ENCODE results near the gene PTPA.
"Not testable (repeated sequence)": the region's sequence is repeated elsewhere in the genome, so short reads cannot be mapped to it uniquely, and the experiment has no call there.

Gene PTPA

DNA sequence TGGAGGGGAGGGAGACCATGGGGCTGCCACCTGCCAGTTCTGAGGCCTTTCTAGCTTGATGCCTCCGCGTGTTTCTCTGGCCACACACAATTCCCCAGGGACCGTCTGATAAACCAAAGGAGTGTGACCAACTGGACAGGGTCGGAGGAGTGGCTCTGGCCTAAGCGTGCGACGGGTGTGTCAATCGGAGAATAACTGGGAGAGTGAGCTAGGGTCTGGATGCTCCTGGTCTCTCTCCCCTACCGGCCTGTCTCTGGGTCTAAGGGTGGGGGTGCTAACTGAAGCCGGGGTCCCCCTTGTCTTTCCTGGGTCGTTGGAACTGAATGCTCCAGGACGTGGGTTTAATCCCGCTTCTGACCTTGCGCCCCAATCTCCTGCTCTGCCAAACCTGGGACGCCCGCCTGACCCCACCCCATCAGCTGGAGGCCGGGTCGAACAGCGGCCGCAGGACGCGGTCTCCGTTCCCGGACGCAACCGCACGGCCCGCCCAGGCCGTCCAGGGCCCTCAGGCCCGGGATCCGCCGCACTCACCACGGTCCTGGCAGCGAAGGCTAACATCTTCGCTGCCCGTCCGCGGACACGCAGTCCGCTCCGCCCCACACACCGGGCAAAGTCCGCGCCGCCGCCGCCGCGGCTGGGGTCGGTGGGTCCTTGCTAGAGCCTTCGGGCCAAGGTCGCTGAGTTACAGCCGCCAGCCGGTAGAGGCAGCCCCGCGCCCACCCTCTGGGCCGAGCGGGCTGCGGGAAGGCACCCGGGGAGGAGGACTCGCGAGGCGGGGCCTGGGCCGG, 1.1 kb upstream of the PTPA start:
- no peak for FAIRE-seq

DNA sequence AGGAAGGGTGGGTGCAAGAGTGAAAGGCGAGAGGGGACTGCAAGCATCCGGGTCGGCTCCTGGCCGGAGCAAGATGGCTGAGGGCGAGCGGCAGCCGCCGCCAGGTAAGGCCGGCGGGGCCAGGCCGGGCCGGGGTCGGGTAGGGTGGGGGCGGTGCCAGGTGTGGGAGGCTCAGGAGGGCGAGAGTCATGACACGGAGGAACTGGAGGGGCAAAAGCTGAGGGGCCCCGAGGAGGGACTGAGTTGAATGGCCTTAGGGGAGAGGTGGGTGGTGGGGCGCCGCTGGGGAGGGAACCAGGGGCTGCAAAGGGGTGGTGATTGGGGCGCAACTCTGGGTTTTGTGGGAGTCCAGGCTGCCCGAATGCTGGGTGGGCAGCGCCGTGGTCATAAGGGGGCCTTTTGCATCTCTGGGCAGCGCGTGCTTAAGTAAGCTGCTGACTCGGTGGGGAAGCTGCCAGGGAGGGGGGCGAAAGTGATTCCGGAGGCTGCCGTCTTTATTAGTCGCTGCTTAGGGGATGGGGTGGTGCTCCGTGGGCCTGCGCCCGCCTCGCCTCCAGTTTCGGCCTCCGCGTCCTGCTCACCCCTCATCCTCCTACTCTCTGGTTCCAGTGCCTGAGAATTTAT, 425 bp downstream of the PTPA start:
- no peak for FAIRE-seq

DNA sequence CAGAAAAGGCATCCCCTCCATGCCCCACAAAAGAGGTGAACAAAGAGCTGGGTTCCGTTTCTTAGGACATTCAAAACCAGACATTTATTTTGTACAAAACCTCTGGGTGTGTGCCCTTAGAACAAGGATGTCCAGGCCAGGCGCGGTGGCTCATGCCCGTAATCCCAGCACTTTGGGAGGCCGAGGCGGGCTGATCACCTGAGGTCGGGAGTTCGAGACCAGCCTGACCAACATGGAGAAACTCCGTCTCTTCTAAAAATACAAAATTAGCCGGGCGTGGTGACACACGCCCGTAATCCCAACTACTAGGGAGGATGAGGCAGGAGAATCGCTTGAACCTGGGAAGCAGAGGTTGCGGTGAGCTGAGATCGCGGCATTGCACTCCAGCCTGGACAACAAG, 1.3 kb downstream of the PTPA start:
- not testable (repeated sequence) for FAIRE-seq

DNA sequence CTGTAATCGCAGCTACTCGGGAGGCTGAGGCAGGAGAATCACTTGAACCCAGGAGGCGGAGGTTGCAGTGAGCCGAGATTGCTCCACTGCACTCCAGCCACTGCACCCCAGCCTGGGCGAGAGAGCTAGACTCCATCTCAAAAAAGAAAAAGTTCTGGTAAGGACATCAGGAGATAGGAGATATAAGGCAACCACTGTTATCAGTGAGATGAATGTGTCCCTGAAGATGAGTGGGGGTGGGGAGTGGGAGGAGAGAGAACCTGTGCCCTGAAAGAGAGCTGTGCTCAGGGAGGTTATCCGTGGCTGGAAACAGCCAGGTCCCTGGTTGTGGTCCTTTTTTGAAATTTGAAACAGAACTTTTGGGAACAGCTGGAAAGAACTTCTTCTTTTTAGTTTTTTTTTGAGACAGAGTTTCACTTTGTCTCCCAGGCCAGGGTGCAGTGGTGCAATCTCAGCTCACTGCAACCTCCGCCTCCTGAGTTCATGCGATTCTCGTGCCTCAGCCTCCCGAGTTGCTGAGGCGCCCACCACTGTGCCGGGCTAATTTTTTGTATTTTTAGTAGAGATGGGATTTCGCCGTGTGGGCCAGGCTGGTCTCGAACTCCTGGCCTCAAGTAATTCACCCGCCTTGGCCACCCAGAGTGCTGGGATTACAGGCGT, 2.6 kb downstream of the PTPA start:
- no peak for FAIRE-seq

DNA sequence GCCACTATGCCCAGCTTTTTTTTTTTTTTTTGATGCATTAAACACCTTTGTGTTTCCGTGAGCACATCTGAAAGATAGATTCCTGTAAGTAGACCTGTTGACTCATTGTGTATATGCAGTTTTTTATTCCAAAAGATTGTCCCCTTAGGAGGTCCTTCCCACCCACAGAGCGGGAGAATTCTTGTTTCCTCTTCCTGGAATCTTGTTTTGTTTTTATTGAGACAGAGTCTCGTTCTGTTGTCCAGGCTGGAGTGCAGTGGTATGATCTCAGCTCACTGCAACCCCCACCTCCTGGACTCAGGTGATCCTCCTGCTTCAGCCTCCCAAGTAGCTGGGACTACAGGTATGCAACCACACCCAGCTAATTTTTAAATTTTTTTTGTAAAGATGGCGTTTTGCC, 7.6 kb downstream of the PTPA start:
- no peak for FAIRE-seq

DNA sequence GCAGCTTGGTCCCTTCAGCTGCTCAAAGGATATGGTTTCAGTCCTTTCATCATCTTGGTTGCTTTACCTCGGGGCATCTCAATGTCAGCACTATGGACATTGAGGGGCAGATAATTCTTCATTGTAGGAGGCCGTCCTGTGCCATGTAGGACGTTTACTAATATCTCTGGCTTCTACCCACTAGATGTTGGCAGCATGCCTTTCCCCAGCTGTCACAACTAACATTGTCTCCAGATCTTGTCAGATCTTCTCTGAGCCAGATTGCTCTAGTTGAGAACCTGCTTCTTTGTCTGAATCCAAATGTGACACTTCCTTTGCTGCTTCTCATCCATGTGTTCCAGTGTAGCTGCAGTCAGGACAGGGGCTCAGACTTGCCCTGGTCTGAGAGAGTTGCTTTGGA, 10.3 kb downstream of the PTPA start:
- FAIRE-seq, result no peak

DNA sequence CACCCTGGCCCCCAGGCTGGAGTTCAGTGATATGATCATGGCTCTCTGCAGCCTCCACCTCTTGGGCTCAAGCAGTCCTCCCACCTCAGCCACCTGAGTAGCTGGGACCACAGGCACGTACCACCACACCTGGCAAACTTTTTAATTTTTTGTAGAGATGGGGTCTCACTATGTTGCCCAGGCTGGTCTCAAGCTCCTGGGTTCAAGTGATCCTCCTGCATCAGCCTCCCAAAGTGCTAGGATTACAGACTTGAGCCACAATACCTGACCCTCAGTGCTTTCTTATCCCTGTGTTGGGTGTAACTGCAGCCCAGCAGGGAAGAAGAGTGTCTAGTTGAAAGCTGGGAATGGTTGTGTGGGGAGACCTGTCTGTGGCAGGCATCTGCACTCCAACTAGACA, 10.9 kb downstream of the PTPA start:
- FAIRE-seq, result no peak

DNA sequence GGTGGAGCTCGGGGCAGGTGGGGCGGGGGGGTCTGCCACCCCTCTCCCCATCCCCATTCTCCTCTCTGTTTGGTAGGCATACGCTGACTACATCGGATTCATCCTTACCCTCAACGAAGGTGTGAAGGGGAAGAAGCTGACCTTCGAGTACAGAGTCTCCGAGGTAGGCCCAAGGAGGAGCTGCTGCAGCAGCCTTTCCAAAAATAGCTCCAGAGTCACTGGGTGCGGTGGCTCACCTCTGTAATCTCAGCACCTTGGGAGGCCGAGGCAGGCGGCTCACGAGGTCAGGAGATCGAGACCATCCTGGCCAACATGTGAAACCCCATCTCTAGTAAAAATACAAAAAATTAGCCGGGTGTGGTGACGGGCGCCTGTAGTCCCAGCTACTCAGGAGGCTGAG, 11.8 kb downstream of the PTPA start:
- not testable (repeated sequence) for FAIRE-seq

DNA sequence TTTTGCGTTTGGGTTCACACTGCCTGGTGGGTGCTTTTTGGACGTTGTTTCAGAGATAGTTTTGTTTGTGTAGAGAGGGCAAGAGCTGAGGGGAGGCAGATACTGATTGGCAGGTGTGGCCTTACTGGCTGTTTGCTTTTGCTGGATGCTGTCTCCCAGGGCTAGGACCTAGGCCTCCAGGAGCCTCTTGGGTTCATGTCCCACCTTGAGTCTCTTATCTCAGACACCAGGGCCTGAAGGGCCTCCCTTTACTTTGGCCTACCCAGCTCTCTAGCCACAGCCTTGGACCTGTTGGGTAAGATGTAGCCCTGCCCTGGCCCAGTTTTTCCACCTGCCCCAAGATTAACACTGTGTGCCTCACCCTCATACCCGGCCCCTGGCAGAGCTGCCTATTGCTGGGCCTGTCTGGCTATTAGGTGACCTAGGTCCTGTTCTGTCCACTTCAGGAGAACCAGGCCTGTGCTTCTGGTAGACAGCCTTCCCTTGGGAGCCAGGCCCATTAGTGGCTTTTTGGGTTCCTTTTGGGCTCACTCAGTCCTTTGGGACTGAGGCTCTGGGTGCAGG, 13.4 kb downstream of the PTPA start:
- no peak for FAIRE-seq

DNA sequence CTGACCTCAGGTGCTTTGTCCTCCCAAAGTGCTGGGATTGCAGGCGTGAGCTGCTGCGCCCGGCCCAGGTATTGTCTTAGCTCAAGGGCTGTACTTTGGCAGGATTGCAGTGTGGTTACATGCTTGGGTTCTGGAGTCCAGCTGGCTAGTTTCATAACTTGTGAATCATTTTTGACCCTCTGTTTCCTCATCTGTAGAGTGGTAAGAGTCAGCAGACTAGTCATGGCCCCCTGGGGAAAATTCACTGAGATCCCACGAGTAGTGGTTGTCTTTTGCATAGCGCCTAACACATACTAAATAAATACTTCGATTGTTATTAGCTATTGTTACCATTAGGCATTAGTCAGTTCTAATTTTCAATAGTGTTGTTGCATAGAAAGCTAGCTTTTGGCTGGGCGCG, 14.3 kb downstream of the PTPA start:
- FAIRE-seq, result no peak

DNA sequence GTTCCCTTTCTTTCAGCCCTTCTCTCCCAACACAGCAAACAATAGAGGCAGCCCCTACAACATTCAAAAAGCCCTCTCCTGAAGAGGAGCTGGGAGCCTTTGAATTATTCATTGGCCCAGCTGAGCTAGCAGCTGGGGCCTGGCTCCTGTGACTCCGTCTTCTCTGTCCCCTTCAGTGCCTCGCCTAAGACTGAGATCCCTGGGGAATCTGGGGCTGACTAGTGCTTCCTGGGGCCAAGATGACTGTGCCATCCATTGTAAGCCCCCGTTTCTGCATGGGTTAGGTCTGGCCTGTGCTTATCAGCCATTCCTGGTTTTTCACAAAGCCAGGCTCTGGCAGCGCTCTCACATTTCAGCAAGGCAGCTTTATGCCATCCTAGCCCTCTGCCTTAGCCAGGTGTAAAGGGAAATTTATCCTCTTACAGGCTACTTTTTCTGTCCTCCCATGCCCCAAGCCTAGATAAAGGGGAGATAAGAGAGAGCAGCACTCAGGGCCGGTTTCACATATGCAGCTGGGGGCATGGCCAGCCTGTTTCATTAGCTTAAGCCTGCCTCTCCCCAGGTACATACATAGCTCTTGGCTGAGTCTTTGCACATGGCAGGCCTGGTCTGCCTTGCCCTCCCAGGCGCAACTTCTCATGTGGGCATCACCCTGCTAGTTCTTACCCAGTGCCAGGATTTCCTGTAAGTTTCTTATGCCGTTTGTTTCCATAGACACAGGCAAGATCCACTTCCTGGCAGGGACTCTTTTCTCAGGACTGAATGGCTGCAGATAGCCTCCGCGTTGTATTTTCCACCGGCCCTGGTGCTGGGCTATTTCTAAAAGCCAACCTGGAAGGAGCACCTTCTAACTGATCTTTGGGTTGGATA, 15.8 kb downstream of the PTPA start:
- no peak for FAIRE-seq

DNA sequence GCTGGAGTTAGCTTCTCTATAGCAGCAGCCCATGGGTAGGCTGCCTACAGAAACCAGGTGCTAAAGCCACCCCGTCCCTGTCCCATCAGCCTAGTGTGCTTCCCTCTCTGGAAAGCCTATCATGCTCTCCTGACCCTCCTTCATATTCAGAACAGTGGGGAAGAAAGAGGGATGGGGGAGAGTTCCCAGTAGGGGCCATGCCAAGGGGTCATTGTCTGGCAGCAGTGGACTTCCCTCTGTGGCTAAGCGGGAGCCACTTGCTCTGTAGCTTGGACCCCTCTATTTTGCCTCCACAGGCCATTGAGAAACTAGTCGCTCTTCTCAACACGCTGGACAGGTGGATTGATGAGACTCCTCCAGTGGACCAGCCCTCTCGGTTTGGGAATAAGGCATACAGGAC, 17.5 kb downstream of the PTPA start:
- FAIRE-seq, result no peak

DNA sequence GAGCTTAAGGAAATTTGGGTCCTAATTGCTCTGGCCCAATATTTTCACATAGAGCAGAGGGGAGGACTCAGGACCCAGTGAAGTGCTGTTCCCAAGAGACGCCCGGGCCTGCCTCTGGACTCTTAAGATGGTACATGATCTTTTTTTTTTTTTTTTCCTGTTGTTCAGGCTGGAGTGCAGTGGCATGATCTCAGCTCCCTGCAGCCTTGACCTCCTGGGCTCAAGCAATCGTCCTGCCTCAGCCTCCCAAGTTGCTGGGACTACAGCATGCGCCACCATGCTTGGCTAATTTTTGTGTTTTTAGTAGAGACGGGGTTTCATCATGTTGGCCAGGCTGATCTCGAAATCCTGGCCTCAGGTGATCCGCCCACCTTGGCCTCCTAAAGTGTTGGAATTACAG, 19.1 kb downstream of the PTPA start:
- not testable (repeated sequence) for FAIRE-seq

DNA sequence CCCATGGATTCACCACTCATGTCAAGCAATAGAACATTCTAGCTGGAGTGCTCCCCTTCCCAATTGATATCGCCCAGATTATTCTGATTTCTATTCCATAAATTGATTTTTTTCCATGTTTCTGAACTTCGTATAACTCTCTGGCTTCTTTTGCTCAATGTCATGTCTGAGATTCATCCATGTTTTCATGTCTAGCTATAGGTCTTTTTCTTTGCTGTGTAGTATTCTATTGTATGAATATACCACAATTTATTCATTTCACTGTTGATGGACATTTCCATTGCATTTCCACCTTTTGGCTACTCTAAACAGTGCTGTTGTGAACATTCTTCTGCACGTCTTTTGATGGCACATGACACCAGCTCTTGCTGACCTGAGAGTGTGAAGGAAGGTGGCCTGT, 19.6 kb downstream of the PTPA start:
- no peak for FAIRE-seq

DNA sequence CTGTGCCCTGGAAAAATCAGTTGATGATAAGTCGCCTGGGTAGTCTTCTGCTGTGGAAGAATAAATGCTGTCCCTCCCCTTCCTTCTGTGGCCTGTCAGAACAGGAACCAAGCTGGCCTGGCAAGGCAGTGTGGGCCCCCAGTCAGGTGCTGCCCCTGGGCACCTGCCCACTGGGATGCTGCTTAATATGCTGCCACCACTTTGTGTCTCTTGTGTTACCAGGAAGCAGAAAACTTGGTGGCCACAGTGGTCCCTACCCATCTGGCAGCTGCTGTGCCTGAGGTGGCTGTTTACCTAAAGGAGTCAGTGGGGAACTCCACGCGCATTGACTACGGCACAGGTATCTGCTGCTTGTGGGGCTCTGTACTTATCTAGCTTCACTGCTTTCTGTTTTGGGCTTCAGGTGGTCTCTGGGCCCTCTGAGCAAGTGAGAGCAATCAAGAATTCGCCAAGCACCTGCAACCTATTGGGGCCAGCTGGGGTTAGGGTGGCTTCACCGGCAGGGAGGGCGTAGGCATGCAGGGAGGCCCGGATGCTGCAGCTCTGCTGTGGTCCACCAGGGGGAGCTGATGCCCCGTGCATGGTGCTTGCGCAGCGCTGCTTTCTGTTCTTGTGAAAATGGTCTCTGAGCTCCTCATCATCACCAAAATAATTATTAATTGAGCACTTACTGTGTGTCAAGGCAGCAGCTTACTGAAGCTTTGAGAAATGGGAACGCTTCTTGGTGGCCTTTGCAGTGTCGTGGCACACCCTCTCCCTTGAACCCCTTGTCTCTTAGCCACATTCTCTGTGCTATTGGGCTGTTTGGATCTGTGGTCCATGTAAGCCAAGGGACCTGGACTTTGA, 20.3 kb downstream of the PTPA start:
- FAIRE-seq, result no peak

DNA sequence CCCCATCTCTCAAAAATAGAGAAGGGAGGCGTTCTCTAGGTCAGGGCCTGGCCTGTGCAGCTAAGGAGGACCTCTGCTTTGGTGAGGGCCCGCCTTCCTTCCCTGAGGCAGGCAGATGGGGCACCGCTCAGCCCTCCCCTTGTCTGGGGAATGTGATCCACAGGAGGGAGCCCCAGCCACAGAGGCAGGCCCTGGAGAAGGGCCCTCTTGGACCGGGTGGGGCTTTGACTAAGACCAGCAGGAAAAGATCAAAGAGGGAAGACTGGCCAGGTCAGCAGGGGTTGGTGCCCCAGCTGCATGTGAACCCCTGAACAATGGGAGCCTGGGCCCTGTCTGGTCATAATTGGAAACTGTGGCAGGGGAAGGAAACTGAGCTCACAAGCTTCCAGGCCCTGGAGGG, 21.9 kb downstream of the PTPA start:
- no peak for FAIRE-seq

DNA sequence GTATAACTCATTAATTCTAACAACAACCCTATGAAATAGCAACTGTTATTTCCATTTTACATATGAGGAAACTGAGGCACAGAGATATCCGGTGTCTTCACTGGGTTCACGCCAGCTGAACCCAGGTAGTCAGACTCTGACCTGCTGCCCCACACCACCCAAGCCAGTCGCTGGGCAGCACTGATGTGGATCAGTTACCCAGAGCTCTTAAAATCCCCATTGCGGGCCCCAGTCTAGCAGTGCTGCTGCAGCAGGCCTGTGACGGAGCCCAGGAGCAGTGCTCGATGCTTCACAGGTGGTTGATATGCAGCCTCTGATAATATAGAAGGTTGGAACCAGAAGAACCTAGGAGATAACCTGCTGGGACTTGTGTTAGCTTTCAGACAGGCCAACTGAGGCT, 24.3 kb downstream of the PTPA start:
- FAIRE-seq, result no peak

DNA sequence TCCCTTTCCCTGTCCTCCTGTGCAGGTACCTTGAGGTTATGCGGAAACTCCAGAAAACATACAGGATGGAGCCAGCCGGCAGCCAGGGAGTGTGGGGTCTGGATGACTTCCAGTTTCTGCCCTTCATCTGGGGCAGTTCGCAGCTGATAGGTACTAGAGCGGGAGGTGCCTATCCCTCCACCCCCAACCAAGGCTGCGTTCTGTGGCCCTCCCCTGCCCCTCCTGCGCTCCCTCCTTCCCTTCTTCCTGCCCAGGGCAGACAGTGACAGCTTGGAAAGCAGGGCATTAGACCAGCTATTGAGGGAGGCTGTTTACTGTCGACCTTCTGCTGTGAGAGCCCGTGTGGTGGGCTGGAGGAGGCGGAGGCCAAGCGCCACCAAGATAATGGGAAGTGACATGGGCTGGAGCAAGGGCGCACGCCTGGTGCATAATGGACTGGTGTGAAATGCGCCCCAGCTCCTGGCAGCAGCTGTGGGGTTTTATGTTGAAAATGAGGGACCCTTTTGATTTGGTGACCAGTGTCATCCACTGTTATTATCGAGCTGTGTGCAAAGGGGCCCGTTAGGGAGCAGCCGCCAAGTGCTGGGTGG, 25.3 kb downstream of the PTPA start:
- no peak for FAIRE-seq

DNA sequence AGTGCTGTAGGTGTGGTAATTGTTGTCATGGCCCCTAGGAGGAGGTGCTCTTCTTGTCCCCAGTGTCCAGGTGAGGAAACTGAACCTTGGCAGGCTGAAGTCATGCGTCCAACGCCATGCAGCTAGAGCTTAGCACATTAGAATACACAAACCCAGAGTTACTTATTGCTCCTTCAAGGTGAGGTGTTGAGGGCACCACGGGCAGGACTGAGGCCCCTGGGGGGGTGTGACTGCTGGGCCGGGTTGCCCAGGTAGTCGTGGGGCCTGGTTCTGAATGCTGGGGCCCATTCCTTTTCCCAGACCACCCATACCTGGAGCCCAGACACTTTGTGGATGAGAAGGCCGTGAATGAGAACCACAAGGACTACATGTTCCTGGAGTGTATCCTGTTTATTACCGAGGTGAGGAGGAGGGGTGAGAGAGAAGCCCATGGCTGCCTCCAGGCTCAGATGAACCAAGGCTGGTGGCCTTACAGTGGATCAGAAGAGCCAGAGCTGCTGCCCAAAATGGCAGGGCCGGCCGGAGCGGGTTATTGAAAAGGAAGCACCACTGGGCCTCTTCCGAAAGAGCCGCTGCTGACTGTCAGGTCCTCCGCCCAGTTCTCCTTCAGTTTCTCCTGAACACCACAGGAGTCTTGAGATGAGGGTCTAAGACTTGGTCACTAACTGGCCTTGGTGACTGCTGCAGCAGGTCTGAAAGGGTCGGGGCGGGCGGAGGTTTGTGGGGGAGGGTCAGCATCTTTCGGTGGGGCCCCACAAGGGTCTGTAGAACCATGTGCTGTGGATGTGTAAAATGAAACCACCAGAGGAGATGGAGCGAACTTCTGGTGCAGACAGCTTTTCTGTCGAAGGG, 26.3 kb downstream of the PTPA start:
- FAIRE-seq, result no peak

DNA sequence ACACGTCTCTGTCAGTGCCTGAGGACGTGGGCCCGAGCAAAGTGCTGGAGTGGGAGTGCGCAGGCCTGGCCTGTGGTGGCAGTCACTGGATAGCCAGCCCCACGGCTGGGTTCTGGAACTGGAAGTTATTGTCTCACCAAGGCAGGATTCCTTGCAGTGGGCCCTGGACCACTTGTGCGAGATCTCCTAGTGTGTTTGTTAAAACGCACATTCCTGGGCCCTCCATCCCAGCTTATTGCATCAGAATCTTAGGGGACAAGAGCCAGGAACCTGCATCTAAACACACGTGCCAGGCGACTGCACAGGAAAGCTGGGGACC, 26.9 kb downstream of the PTPA start:
- no peak for FAIRE-seq

Measured in islet of Langerhans (tissue), 1 donor.